Stomach smooth muscle (tissue), 2 donors: ENCODE results near the gene MACF1.

ENCODE experiments used
- H3K27ac ChIP-seq: one replicate; pipeline ENCODE4 v1.7.0; 2013; ENCODE audit warnings: mild to moderate bottlenecking, low read length, inconsistent platforms
- H3K27me3 ChIP-seq, 2 donors: one replicate each; pipeline ENCODE4 v1.7.0; 2013; ENCODE audit warnings: low read length in 2 of 2; ENCODE audit not compliant: insufficient read depth in 2 of 2, control insufficient read depth in 1 of 2
- H3K36me3 ChIP-seq, 2 donors: one replicate each; pipeline ENCODE4 v1.7.0; 2013; ENCODE audit warnings: low read length in 2 of 2; ENCODE audit not compliant: control insufficient read depth in 2 of 2, insufficient read depth in 2 of 2
- H3K4me1 ChIP-seq: one replicate; pipeline ENCODE4 v1.7.0; 2013; ENCODE audit warnings: low read length; ENCODE audit not compliant: control insufficient read depth, insufficient read depth
- H3K4me3 ChIP-seq, 2 donors: one replicate each; pipeline ENCODE4 v1.7.0; 2013; ENCODE audit warnings: low read length in 2 of 2
- H3K9ac ChIP-seq, 2 donors: one replicate each; pipeline ENCODE4 v1.7.0; 2013; ENCODE audit warnings: low read length in 2 of 2, mild to moderate bottlenecking in 1 of 2
- H3K9me3 ChIP-seq, 2 donors: one replicate each; pipeline ENCODE4 v1.7.0; 2013; ENCODE audit warnings: low read length in 2 of 2; ENCODE audit not compliant: control insufficient read depth in 2 of 2
- donor health status: healthy.
- donor health status: Pancreatic carcinoma.

Gene MACF1

GRCh38 chr1:39165488-39165887, 39.0 kb upstream of the MACF1 start:
- no peaks in the 10 kb centered on the region for H3K9me3 ChIP-seq
- peak overlapping the region; percentile 58 for H3K27ac ChIP-seq
- H3K9ac ChIP-seq: no peak overlapping the region
- H3K36me3 ChIP-seq: peaks cover 0 to 2% of the 10 kb centered on the region in 2 donors
- H3K4me3 ChIP-seq: no peak overlapping the region
- H3K27me3 ChIP-seq: no peaks in the 10 kb centered on the region
- peaks cover 27% of the 10 kb centered on the region for H3K4me1 ChIP-seq

GRCh38 chr1:39167632-39168209, 36.8 kb upstream of the MACF1 start:
- H3K4me1 ChIP-seq: peaks cover 39% of the 10 kb centered on the region
- no peaks in the 10 kb centered on the region for H3K9me3 ChIP-seq
- no peak overlapping the region for H3K4me3 ChIP-seq
- no peak overlapping the region for H3K27ac ChIP-seq
- no peak overlapping the region for H3K9ac ChIP-seq
- no peaks in the 10 kb centered on the region for H3K27me3 ChIP-seq
- H3K36me3 ChIP-seq: peaks cover 0 to 2% of the 10 kb centered on the region in 2 donors

GRCh38 chr1:39168301-39169080, 36.0 kb upstream of the MACF1 start:
- Histone ChIP-seq H3K36me3 (peaks cover 0 to 2% of the 10 kb centered on the region in 2 donors), H3K27me3 (no peaks in the 10 kb centered on the region), H3K4me3 (no peak overlapping the region), H3K9me3 (no peaks in the 10 kb centered on the region), H3K27ac (no peak overlapping the region), H3K9ac (no peak overlapping the region), H3K4me1 (peaks cover 45% of the 10 kb centered on the region)

- Histone ChIP-seq H3K9me3 (no peaks in the 10 kb centered on the region), H3K27ac (peak overlapping the region; percentile 60), H3K9ac (no peak overlapping the region), H3K4me1 (peaks cover 45% of the 10 kb centered on the region), H3K4me3 (peak overlapping the region in 1 of 2 donors; percentile 4), H3K27me3 (no peaks in the 10 kb centered on the region), H3K36me3 (no peaks in the 10 kb centered on the region)
Measured at GRCh38 chr1:39170731-39171667, 33.5 kb upstream of the MACF1 start.

- Histone ChIP-seq H3K36me3 (no peaks in the 10 kb centered on the region), H3K4me3 (no peak overlapping the region), H3K4me1 (peaks cover 56% of the 10 kb centered on the region), H3K27me3 (no peaks in the 10 kb centered on the region), H3K9ac (peak overlapping the region; percentile 25 to 48), H3K27ac (peak overlapping the region; percentile 73), H3K9me3 (no peaks in the 10 kb centered on the region)
Measured at GRCh38 chr1:39173119-39173994, 31.1 kb upstream of the MACF1 start.

GRCh38 chr1:39173995-39174380, 30.5 kb upstream of the MACF1 start:
- H3K9ac ChIP-seq: peak overlapping the region in 1 of 2 donors; percentile 25
- H3K9me3 ChIP-seq: no peaks in the 10 kb centered on the region
- H3K4me3 ChIP-seq: no peak overlapping the region
- peak overlapping the region; percentile 73 for H3K27ac ChIP-seq
- H3K4me1 ChIP-seq: peaks cover 59% of the 10 kb centered on the region
- no peaks in the 10 kb centered on the region for H3K36me3 ChIP-seq
- H3K27me3 ChIP-seq: no peaks in the 10 kb centered on the region

GRCh38 chr1:39174390-39175081, 30.0 kb upstream of the MACF1 start:
- Histone ChIP-seq H3K4me3 (no peak overlapping the region), H3K27me3 (no peaks in the 10 kb centered on the region), H3K27ac (peak overlapping the region; percentile 73), H3K9ac (peak overlapping the region in 1 of 2 donors; percentile 25), H3K36me3 (no peaks in the 10 kb centered on the region), H3K9me3 (no peaks in the 10 kb centered on the region), H3K4me1 (peaks cover 57% of the 10 kb centered on the region)

GRCh38 chr1:39177706-39178105, 26.8 kb upstream of the MACF1 start:
- H3K9ac ChIP-seq: peak overlapping the region in 1 of 2 donors; percentile 21
- H3K9me3 ChIP-seq: no peaks in the 10 kb centered on the region
- H3K4me1 ChIP-seq: peaks cover 38% of the 10 kb centered on the region
- H3K27ac ChIP-seq: peak overlapping the region; percentile 37
- no peaks in the 10 kb centered on the region for H3K36me3 ChIP-seq
- no peak overlapping the region for H3K4me3 ChIP-seq
- no peaks in the 10 kb centered on the region for H3K27me3 ChIP-seq

GRCh38 chr1:39178541-39179431, 25.7 kb upstream of the MACF1 start:
- H3K27me3 ChIP-seq: no peaks in the 10 kb centered on the region
- peaks cover 31% of the 10 kb centered on the region for H3K4me1 ChIP-seq
- H3K9me3 ChIP-seq: no peaks in the 10 kb centered on the region
- H3K36me3 ChIP-seq: no peaks in the 10 kb centered on the region
- peak overlapping the region in 1 of 2 donors; percentile 40 for H3K4me3 ChIP-seq
- peak overlapping the region; percentile 61 for H3K27ac ChIP-seq
- peak overlapping the region; percentile 22 to 44 for H3K9ac ChIP-seq
